Subcutaneous adipose tissue (tissue), 4 donors: ENCODE data around the gene INTS11. TPM values are rescaled to one million over a fixed set of nuclear protein-coding genes. Genes with fewer than 3 reads are reported as not detected.

Experiments used
- CTCF ChIP-seq: fragments of 450-650 bp; IDR thresholded peaks from one replicate; pipeline ENCODE4 v1.5.1; 2016; ENCODE audit warnings: low read depth, mild to moderate bottlenecking, control low read depth, antibody characterized with exemption, moderate library complexity
- total RNA-seq, 4 donors: library from RNA; depleted of rRNA; stranded (reverse); fragments of >200 nt; gene quantifications; one replicate each; pipeline ENCODE4 v1.1.0, GENCODE V29; 2016

INTS11 gene
- total RNA-seq, 4 donors from 2014 or later: 50.5 to 122 (median 60.6) TPM

GRCh38 chr1:1321477-1321876, 3.0 kb downstream of the INTS11 start:
- no peak for TF ChIP-seq CTCF

- no peak for TF ChIP-seq CTCF
Measured at GRCh38 chr1:1320666-1321448, 3.6 kb downstream of the INTS11 start.

GRCh38 chr1:1319646-1319941, 4.9 kb downstream of the INTS11 start:
- no peak for TF ChIP-seq CTCF

- TF ChIP-seq CTCF: no peak
Measured at GRCh38 chr1:1318777-1319645, 5.4 kb downstream of the INTS11 start.

GRCh38 chr1:1318131-1318652, 6.3 kb downstream of the INTS11 start:
- TF ChIP-seq CTCF: no peak

GRCh38 chr1:1317420-1317819, 7.0 kb downstream of the INTS11 start:
- TF ChIP-seq CTCF: no peak

- no peak for TF ChIP-seq CTCF
Measured at GRCh38 chr1:1315435-1315954, 9.0 kb downstream of the INTS11 start.
